ENCODE data around the gene DMD.
"Not testable (repeated sequence)": the region's sequence is repeated elsewhere in the genome, so short reads cannot be mapped to it uniquely, and the experiment has no call there.

Gene DMD

DNA sequence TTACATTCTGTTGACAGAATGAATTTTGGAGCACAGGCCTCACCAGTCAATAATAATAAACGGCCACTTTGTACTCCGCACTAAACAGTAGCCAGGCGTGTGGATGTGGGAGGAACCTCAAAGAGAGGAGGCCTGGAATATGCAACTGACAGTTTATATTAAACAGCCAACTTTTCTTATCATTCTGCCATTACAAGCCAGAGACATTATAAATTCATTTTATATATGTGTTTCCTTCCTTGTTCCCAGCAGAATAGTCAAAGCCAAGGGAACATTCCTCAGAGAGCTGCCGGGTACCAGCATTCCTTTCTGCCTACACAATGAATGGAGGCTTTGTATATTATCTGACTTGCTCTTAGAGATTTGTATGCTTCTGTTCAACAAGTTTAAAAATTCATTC lies 1703.0 kb downstream of the DMD start:
- Histone ChIP-seq H3K36me3 (ENCODE audit: control insufficient read depth, insufficient read depth, low read length) (no peaks in the 10 kb centered on the region), H3K4me1 (ENCODE audit: control insufficient read depth, insufficient read depth, low read length) (no peaks in the 10 kb centered on the region), H3K27me3 (ENCODE audit: control insufficient read depth, insufficient read depth, low read length) (no peaks in the 10 kb centered on the region), H3K4me3 (ENCODE audit: low read length) (no peak overlapping the region), H3K9ac (ENCODE audit: low read length) (no peak overlapping the region), H3K9me3 (ENCODE audit: control insufficient read depth, low read length) (no peaks in the 10 kb centered on the region)

DNA sequence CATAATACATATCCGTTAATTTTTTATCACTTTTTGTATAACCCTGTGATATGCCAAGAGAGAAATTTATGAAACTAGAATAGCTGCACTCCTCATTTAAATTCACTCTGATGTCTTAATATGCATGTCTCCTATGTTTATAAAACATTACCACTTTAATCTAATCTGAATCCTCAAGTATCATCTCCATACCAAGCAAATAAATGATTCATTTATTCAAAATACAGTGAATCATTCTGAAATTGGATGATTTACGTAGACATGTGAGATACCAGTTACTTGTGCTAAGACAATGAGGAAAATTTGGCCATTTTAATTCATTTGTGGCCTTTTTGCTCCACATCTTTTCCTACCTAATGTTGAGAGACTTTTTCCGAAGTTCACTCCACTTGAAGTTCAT lies 1704.4 kb downstream of the DMD start:
- no peaks in the 10 kb centered on the region for H3K9me3 ChIP-seq (ENCODE audit: control insufficient read depth, low read length)
- H3K36me3 ChIP-seq (ENCODE audit: control insufficient read depth, insufficient read depth, low read length) = no peaks in the 10 kb centered on the region
- no peaks in the 10 kb centered on the region for H3K4me1 ChIP-seq (ENCODE audit: control insufficient read depth, insufficient read depth, low read length)
- no peak overlapping the region for H3K9ac ChIP-seq (ENCODE audit: low read length)
- no peaks in the 10 kb centered on the region for H3K27me3 ChIP-seq (ENCODE audit: control insufficient read depth, insufficient read depth, low read length)
- no peak overlapping the region for H3K4me3 ChIP-seq (ENCODE audit: low read length)

DNA sequence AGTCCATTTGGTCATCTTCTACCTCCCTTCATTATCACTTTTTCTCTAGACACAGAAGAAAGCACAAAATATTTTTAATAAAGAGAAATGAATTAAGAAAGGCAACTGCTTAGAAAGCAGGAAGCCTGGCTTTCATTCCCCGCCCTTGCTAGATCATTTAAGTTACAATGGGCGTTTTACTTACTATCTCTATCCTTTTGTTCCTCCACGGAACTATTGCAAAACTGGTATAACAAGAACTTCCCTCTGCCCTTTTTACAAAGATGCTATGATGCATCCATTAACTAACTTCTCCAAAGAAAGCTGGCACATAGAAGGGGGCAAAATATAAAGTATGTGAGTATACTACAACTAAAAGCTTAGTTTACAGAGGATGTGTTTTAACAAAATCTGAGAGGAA lies 1705.0 kb downstream of the DMD start:
- Histone ChIP-seq H3K36me3 (ENCODE audit: control insufficient read depth, insufficient read depth, low read length) (no peaks in the 10 kb centered on the region), H3K4me1 (ENCODE audit: control insufficient read depth, insufficient read depth, low read length) (no peaks in the 10 kb centered on the region)

DNA sequence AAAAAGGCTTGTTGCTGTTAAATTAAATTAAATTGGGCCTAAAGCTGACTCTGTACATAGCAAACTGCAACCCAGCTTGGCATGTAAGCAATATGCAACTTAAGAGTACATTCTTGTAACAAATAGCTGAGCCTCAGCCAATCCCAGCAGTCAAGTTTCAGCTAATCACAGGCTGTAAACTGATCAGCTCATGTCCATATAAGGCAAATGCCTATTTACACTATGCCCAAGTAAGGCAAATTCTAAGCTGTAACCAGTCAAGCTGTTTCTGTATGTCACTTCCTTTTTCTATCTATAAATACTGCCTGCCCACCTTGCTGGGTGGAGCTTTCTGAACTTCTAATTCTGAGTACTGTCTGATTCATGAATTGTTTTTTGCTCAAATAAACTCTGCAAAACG lies 1710.4 kb downstream of the DMD start:
- Histone ChIP-seq H3K36me3 (ENCODE audit: control insufficient read depth, insufficient read depth, low read length) (no peaks in the 10 kb centered on the region), H3K4me1 (ENCODE audit: control insufficient read depth, insufficient read depth, low read length) (no peaks in the 10 kb centered on the region), H3K4me3 (ENCODE audit: low read length) (no peak overlapping the region), H3K27me3 (ENCODE audit: control insufficient read depth, insufficient read depth, low read length) (no peaks in the 10 kb centered on the region), H3K9me3 (ENCODE audit: control insufficient read depth, low read length) (no peaks in the 10 kb centered on the region), H3K9ac (ENCODE audit: low read length) (no peak overlapping the region)

More for the DNA sequence above, 1705.0 kb downstream of the DMD start:
- no peaks in the 10 kb centered on the region for H3K9me3 ChIP-seq (ENCODE audit: control insufficient read depth, low read length)
- H3K4me3 ChIP-seq (ENCODE audit: low read length) = no peak overlapping the region
- no peak overlapping the region for H3K9ac ChIP-seq (ENCODE audit: low read length)
- no peaks in the 10 kb centered on the region for H3K27me3 ChIP-seq (ENCODE audit: control insufficient read depth, insufficient read depth, low read length)

DNA sequence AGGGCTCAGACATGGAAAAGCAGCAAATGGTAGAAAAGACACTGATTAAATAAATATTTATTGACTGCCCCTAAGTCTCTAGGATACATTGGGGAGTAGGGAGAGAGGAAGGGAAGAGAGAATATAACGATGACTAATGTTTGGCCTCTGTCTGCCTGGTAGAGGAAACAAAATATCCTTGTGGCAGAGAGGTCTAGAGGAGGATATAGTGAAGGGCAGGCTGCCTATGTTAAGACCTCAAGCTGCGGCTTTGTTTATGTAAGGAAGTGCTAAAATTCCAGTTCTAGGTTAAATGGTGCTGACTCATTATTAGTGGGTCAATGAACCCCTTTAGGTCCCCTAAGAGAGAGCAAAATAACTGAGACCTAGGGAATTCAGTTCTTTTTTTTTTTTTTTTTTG lies 1712.2 kb downstream of the DMD start:
- Histone ChIP-seq H3K9me3 (ENCODE audit: control insufficient read depth, low read length) (no peaks in the 10 kb centered on the region), H3K36me3 (ENCODE audit: control insufficient read depth, insufficient read depth, low read length) (no peaks in the 10 kb centered on the region), H3K4me1 (ENCODE audit: control insufficient read depth, insufficient read depth, low read length) (no peaks in the 10 kb centered on the region)

DNA sequence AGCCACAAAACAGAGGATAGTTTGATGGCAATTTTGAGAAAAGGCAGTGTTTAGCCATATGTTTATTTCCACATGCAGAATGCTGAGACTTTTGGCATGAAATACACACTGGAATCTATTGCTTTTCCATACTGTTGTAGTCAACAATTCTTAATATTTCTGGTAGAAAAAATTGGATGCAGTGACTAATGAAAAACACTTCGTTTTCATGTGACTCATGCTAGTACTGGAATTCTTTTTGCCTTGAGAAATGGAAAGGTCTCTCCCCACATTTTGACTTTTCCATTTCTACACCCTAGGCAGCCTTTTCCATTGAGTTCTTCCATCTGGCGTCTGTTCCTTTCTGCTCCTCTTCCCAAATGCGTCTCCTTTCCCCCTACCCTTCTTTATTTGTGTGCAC lies 1714.3 kb downstream of the DMD start:
- no peak overlapping the region for H3K4me3 ChIP-seq (ENCODE audit: low read length)
- no peaks in the 10 kb centered on the region for H3K36me3 ChIP-seq (ENCODE audit: control insufficient read depth, insufficient read depth, low read length)
- no peak overlapping the region for H3K9ac ChIP-seq (ENCODE audit: low read length)
- no peaks in the 10 kb centered on the region for H3K27me3 ChIP-seq (ENCODE audit: control insufficient read depth, insufficient read depth, low read length)
- H3K4me1 ChIP-seq (ENCODE audit: control insufficient read depth, insufficient read depth, low read length) = no peaks in the 10 kb centered on the region
- H3K9me3 ChIP-seq (ENCODE audit: control insufficient read depth, low read length) = no peaks in the 10 kb centered on the region

More for the DNA sequence above, 1712.2 kb downstream of the DMD start:
- H3K27me3 ChIP-seq (ENCODE audit: control insufficient read depth, insufficient read depth, low read length) = no peaks in the 10 kb centered on the region
- no peak overlapping the region for H3K9ac ChIP-seq (ENCODE audit: low read length)
- no peak overlapping the region for H3K4me3 ChIP-seq (ENCODE audit: low read length)

DNA sequence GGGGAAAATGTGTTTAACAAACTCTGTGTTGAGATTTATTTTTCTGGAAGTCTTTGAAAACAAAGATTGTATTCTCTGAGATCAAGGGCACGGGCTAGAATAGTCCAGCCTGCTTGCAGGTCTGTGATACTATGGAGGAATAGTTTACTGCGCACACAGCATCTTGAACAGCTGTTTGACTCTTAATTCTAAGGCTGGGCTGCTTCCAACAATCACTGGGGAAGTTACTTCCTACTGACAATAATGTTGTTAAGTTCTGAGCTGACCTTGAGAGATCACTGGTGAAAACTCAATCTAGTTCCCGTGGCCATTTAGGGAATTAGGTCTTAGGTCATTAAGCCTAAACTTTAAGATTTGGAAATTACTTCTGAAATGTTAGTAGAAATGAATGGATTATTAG lies 1723.4 kb downstream of the DMD start:
- Histone ChIP-seq H3K27me3 (ENCODE audit: control insufficient read depth, insufficient read depth, low read length) (no peaks in the 10 kb centered on the region), H3K4me1 (ENCODE audit: control insufficient read depth, insufficient read depth, low read length) (no peaks in the 10 kb centered on the region), H3K9me3 (ENCODE audit: control insufficient read depth, low read length) (no peaks in the 10 kb centered on the region), H3K36me3 (ENCODE audit: control insufficient read depth, insufficient read depth, low read length) (no peaks in the 10 kb centered on the region), H3K9ac (ENCODE audit: low read length) (no peak overlapping the region), H3K4me3 (ENCODE audit: low read length) (no peak overlapping the region)

DNA sequence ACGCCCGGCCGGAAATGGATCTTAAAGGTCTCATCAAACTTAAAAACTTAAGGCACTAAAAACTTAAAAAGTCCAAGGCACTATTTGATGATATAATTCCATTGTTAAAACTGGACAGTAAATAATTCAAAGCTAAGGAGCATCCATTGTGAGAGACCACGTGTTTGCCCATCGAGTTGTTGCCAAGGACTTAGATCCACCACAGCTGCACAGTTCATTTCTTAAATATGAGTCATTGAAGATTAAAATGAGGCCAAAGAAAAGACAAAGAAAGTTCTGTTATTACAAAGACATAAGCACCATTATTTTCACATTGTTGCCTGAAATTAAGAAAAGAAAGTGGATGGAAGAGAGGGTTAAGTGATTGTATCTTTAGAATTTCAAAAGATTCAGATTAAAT lies 1728.0 kb downstream of the DMD start:
- H3K9ac ChIP-seq (ENCODE audit: low read length) = no peak overlapping the region
- no peaks in the 10 kb centered on the region for H3K9me3 ChIP-seq (ENCODE audit: control insufficient read depth, low read length)
- no peak overlapping the region for H3K4me3 ChIP-seq (ENCODE audit: low read length)
- H3K27me3 ChIP-seq (ENCODE audit: control insufficient read depth, insufficient read depth, low read length) = no peaks in the 10 kb centered on the region
- no peaks in the 10 kb centered on the region for H3K4me1 ChIP-seq (ENCODE audit: control insufficient read depth, insufficient read depth, low read length)
- H3K36me3 ChIP-seq (ENCODE audit: control insufficient read depth, insufficient read depth, low read length) = no peaks in the 10 kb centered on the region

DNA sequence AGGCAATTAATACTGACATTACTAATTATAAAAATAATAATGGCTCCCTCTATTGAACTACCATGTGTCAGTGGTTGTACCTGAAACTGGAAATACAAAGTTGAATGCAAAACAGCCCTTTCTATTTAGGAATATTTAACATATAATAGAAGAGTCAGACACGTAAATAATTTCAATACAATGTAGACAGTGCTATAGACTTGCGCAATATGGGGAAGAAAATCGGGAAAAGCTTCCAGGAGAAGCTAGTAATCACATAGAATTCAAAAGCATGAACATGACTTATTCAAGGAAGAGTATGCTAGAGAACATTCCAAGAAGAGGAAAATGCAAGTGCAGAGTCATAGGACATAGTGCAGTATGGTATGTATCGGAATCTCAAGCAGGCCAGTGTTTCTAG lies 1730.7 kb downstream of the DMD start:
- no peak overlapping the region for H3K4me3 ChIP-seq (ENCODE audit: low read length)
- no peaks in the 10 kb centered on the region for H3K36me3 ChIP-seq (ENCODE audit: control insufficient read depth, insufficient read depth, low read length)
- H3K27me3 ChIP-seq (ENCODE audit: control insufficient read depth, insufficient read depth, low read length) = no peaks in the 10 kb centered on the region
- no peaks in the 10 kb centered on the region for H3K9me3 ChIP-seq (ENCODE audit: control insufficient read depth, low read length)
- H3K9ac ChIP-seq (ENCODE audit: low read length) = no peak overlapping the region
- no peaks in the 10 kb centered on the region for H3K4me1 ChIP-seq (ENCODE audit: control insufficient read depth, insufficient read depth, low read length)

DNA sequence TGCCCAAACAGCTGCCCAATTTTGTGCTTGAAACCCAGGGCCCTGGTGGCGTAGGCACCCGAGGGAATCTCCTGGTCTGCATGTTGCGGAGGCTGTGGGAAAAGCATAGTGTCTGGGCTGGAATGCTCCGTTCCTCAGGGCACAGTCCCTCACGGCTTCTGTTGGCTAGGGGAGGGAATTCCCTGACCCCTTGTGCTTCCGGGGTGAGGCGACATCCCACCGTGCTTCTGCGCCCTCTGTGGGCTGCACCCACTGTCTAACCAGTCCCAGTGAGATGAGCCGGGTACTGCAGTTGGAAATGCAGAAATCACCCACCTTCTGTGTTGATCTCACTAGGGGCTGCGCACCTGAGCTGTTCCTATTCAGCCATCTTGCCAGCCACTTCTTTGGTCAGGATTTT lies 1740.1 kb downstream of the DMD start:
- Histone ChIP-seq H3K9ac (ENCODE audit: low read length) (no peak overlapping the region), H3K36me3 (ENCODE audit: control insufficient read depth, insufficient read depth, low read length) (no peaks in the 10 kb centered on the region), H3K4me1 (ENCODE audit: control insufficient read depth, insufficient read depth, low read length) (no peaks in the 10 kb centered on the region), H3K4me3 (ENCODE audit: low read length) (no peak overlapping the region), H3K27me3 (ENCODE audit: control insufficient read depth, insufficient read depth, low read length) (no peaks in the 10 kb centered on the region), H3K9me3 (ENCODE audit: control insufficient read depth, low read length) (no peaks in the 10 kb centered on the region)

DNA sequence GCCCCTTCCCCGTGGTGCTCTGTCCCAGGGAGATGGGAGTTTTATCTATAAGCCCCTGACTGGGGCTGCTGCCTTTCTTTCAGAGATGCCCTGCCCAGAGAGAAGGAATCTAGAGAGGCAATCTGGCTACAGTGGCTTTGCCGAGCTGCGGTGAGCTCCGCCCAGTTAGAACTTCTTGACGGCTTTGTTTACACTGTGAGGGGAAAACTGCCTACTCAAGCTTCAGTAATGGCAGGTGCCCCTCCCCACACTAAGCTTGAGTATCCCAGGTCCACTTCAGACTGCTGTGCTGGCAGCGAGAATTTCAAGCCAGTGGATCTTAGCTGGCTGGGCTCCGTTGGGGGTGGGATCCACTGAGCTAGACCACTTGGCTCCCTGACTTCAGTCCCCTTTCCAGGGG lies 1740.6 kb downstream of the DMD start:
- H3K36me3 ChIP-seq (ENCODE audit: control insufficient read depth, insufficient read depth, low read length); H3K27me3 ChIP-seq (ENCODE audit: control insufficient read depth, insufficient read depth, low read length); H3K4me1 ChIP-seq (ENCODE audit: control insufficient read depth, insufficient read depth, low read length); H3K4me3 ChIP-seq (ENCODE audit: low read length); H3K9ac ChIP-seq (ENCODE audit: low read length); H3K9me3 ChIP-seq (ENCODE audit: control insufficient read depth, low read length): not testable (repeated sequence)

DNA sequence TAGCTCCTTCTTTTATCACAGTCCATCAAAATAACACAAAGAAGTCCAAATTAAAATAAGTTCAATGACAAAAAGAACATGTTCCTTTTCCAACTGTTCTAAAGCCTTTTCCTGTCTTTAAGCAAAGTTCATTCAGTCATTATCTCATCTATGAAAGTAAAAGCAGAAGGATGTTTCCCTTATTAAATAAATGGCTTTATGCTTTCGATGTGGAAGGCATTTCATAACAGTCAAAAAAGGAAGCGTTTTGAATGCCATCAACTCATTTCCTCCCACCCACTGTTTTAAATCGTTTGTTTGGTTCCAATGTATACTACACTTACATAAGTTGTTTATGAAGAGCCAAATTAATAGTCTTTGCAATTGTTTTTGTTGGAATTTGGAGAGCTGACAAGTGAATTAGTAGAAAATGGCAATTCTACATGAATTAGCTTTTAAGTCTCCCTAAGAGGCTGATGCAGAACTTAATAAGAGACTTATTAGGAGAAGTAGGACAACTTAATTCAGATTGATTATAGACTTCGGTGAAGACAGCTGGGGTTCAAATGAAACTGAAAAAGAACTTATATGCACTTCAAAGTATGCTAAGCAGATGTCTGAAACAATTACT lies 1746.9 kb downstream of the DMD start:
- no peak overlapping the region for H3K4me3 ChIP-seq (ENCODE audit: low read length)
- no peak overlapping the region for H3K9ac ChIP-seq (ENCODE audit: low read length)
- no peaks in the 10 kb centered on the region for H3K27me3 ChIP-seq (ENCODE audit: control insufficient read depth, insufficient read depth, low read length)
- H3K4me1 ChIP-seq (ENCODE audit: control insufficient read depth, insufficient read depth, low read length) = no peaks in the 10 kb centered on the region
- no peaks in the 10 kb centered on the region for H3K9me3 ChIP-seq (ENCODE audit: control insufficient read depth, low read length)
- no peaks in the 10 kb centered on the region for H3K36me3 ChIP-seq (ENCODE audit: control insufficient read depth, insufficient read depth, low read length)

DNA sequence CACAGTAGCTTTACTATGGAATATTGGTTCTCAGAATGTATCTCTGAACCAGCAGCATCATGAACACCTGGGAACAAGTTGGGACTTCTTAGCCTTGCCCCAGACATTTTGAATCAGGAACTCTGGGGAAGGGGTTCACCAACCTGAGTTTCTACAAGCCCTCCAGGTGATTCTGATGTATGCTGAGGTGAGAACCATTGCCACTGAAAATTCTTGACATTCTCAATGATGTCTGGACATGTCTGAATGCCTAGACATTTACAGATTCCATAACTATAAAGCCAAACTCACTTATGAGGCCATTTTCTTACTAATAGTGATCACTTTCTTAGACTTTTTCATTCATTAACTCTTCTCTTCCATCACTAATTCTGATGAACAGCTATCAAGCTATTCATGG lies 1750.1 kb downstream of the DMD start:
- no peaks in the 10 kb centered on the region for H3K27me3 ChIP-seq (ENCODE audit: control insufficient read depth, insufficient read depth, low read length)
- no peaks in the 10 kb centered on the region for H3K36me3 ChIP-seq (ENCODE audit: control insufficient read depth, insufficient read depth, low read length)

More for the DNA sequence above, 1750.1 kb downstream of the DMD start:
- Histone ChIP-seq H3K4me3 (ENCODE audit: low read length) (no peak overlapping the region), H3K9ac (ENCODE audit: low read length) (no peak overlapping the region), H3K4me1 (ENCODE audit: control insufficient read depth, insufficient read depth, low read length) (no peaks in the 10 kb centered on the region), H3K9me3 (ENCODE audit: control insufficient read depth, low read length) (no peaks in the 10 kb centered on the region)

Data from mucosa of stomach (tissue), 1 donor.